Esophagus muscularis mucosa (tissue), 4 donors: ENCODE data around the gene MRPS2.
"Not testable (repeated sequence)": the region's sequence is repeated elsewhere in the genome, so short reads cannot be mapped to it uniquely, and the experiment has no call there.

Experiments
- EP300 ChIP-seq: sonication (generic); formaldehyde crosslinking; IDR thresholded peaks from one replicate; pipeline ENCODE4 v1.6.1; 2017; ENCODE audit warnings: antibody characterized with exemption
- POLR2AphosphoS5 ChIP-seq, 2 donors: sonication (generic); formaldehyde crosslinking; IDR thresholded peaks; one replicate each; pipeline ENCODE4 v1.6.1; 2017; ENCODE audit warnings: antibody characterized with exemption in 2 of 2
- TF ChIP-seq, protein P1 (sequence below), 3 experiments: fragments of 200-600 bp in 2 of 3; fragments of 450-650 bp in 1 of 3; sonication (generic) in 2 of 3; IDR thresholded peaks; one replicate each; pipeline ENCODE4 v1.5.1; 2017 to 2019; ENCODE audit warnings: antibody characterized with exemption in 3 of 3, mild to moderate bottlenecking in 2 of 3, moderate library complexity in 1 of 3

DNA sequence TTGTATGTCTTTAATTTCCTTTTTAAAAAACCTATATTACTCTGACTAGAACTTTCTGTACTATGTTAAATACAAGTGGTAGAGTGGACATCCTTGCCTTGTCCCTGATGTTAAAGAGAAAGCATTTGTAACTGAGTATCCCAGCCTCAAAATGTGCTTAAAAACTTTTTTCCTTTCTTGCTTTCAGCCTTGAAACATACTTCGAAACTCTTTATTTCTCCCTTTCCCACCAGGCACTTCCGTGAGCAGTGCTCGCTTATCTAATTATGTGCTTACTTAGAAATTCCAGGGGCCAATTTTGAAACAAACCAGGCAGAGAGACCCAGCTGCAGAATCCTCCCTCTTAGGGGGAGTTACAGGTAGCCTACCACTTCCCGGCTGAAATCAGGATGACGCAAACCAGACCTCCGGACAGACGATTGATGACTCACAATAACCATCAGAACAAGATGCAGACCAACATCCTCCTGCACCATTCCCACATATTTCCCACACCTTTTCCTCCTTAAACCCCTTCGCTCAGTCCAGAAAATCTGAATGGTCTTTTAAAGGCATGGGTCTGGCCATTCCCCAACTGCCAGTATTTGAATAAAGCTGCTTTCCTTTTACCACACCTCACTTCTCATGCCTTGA is 42.9 kb downstream of the MRPS2 start:
- TF ChIP-seq, protein P1, sequence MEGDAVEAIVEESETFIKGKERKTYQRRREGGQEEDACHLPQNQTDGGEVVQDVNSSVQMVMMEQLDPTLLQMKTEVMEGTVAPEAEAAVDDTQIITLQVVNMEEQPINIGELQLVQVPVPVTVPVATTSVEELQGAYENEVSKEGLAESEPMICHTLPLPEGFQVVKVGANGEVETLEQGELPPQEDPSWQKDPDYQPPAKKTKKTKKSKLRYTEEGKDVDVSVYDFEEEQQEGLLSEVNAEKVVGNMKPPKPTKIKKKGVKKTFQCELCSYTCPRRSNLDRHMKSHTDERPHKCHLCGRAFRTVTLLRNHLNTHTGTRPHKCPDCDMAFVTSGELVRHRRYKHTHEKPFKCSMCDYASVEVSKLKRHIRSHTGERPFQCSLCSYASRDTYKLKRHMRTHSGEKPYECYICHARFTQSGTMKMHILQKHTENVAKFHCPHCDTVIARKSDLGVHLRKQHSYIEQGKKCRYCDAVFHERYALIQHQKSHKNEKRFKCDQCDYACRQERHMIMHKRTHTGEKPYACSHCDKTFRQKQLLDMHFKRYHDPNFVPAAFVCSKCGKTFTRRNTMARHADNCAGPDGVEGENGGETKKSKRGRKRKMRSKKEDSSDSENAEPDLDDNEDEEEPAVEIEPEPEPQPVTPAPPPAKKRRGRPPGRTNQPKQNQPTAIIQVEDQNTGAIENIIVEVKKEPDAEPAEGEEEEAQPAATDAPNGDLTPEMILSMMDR (IDR thresholded peaks at IDR 0.05), result not testable (repeated sequence)
- not testable (repeated sequence) for TF ChIP-seq POLR2AphosphoS5 (IDR thresholded peaks at IDR 0.05); EP300
